ENCODE measurements around the gene VIPR1. TPM values are rescaled to one million over a fixed set of nuclear protein-coding genes. Genes with fewer than 3 reads are reported as not detected.

VIPR1 gene
- total and polyA plus RNA-seq, 2 donors (not counting 1 experiment from before 2014, with no cell fraction given), result 0.11 TPM; not detected in 1

DNA sequence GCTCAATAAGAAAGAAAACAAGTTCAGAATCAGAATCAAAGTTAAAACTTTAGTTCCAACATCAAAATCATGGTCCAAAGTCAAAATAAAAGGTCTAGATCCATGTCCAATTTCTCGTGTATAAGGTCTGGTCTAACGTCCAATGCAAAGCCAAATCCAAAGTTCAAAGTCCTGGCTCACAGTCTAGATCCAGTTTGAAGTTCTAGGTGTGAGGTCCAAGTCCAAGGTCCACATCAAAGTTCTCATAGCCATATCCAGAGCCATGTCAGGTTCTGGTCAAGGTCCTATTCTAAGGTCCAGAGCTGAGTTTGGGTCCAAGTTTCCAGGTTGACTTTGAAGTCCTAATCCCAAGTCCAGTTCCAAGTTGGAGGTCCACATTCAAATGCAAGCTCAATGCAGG, 40.7 kb upstream of the VIPR1 start:
- Histone ChIP-seq H3K9ac (ENCODE audit: insufficient read depth, low read length) (no peak overlapping the region), H3K4me2 (ENCODE audit: extremely low read depth, insufficient read depth, low read length) (no peak overlapping the region), H3K27ac (ENCODE audit: insufficient read depth, low read length) (no peak overlapping the region), H3K9me3 (ENCODE audit: control insufficient read depth, insufficient read depth, low read depth, low read length) (no peaks in the 10 kb centered on the region), H3K79me2 (ENCODE audit: control insufficient read depth, insufficient read depth, low read length) (no peaks in the 10 kb centered on the region), H3K4me3 (replicated peaks in 1 of 4; ENCODE audit: control extremely low read depth in 1 of 4, insufficient read depth in 1 of 4, low read depth in 3 of 4, low read length in 4 of 4) (no peak overlapping the region), H2AFZ (ENCODE audit: low read length) (no peak overlapping the region), H4K20me1 (ENCODE audit: control insufficient read depth, extremely low read depth, insufficient read depth, low read length) (no peaks in the 10 kb centered on the region), H3K4me1 (ENCODE audit: control insufficient read depth, extremely low read depth, insufficient read depth, low read length) (no peaks in the 10 kb centered on the region), H3K36me3 (ENCODE audit: control insufficient read depth, insufficient read depth, low read length) (no peaks in the 10 kb centered on the region), H3K27me3 (ENCODE audit: control insufficient read depth, insufficient read depth, low read length) (no peaks in the 10 kb centered on the region)
- TF ChIP-seq, protein P1, sequence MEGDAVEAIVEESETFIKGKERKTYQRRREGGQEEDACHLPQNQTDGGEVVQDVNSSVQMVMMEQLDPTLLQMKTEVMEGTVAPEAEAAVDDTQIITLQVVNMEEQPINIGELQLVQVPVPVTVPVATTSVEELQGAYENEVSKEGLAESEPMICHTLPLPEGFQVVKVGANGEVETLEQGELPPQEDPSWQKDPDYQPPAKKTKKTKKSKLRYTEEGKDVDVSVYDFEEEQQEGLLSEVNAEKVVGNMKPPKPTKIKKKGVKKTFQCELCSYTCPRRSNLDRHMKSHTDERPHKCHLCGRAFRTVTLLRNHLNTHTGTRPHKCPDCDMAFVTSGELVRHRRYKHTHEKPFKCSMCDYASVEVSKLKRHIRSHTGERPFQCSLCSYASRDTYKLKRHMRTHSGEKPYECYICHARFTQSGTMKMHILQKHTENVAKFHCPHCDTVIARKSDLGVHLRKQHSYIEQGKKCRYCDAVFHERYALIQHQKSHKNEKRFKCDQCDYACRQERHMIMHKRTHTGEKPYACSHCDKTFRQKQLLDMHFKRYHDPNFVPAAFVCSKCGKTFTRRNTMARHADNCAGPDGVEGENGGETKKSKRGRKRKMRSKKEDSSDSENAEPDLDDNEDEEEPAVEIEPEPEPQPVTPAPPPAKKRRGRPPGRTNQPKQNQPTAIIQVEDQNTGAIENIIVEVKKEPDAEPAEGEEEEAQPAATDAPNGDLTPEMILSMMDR (conservative IDR thresholded peaks at IDR 0.05 in 1 of 2, IDR thresholded peaks at IDR 0.05 in 1 of 2; ENCODE audit: low read depth in 1 of 2, low read length in 2 of 2), result no peak
- no peak for TF ChIP-seq EZH2 (IDR thresholded peaks at IDR 0.05; ENCODE audit: low read length, missing control alignments)
- DNase-seq (ENCODE audit: low read depth in 2 of 2), result no peak

GRCh38 chr3:42463093-42463492, 39.4 kb upstream of the VIPR1 start:
- Histone ChIP-seq H4K20me1 (ENCODE audit: control insufficient read depth, extremely low read depth, insufficient read depth, low read length) (no peaks in the 10 kb centered on the region), H3K4me1 (ENCODE audit: control insufficient read depth, extremely low read depth, insufficient read depth, low read length) (no peaks in the 10 kb centered on the region), H3K4me3 (replicated peaks in 1 of 4; ENCODE audit: control extremely low read depth in 1 of 4, insufficient read depth in 1 of 4, low read depth in 3 of 4, low read length in 4 of 4) (no peak overlapping the region), H2AFZ (ENCODE audit: low read length) (no peak overlapping the region), H3K4me2 (ENCODE audit: extremely low read depth, insufficient read depth, low read length) (no peak overlapping the region), H3K9me3 (ENCODE audit: control insufficient read depth, insufficient read depth, low read depth, low read length) (no peaks in the 10 kb centered on the region), H3K27ac (ENCODE audit: insufficient read depth, low read length) (no peak overlapping the region), H3K9ac (ENCODE audit: insufficient read depth, low read length) (no peak overlapping the region), H3K27me3 (ENCODE audit: control insufficient read depth, insufficient read depth, low read length) (no peaks in the 10 kb centered on the region), H3K36me3 (ENCODE audit: control insufficient read depth, insufficient read depth, low read length) (no peaks in the 10 kb centered on the region), H3K79me2 (ENCODE audit: control insufficient read depth, insufficient read depth, low read length) (no peaks in the 10 kb centered on the region)
- DNase-seq (ENCODE audit: low read depth in 2 of 2), result no peak
- TF ChIP-seq, protein P1 (conservative IDR thresholded peaks at IDR 0.05 in 1 of 2, IDR thresholded peaks at IDR 0.05 in 1 of 2; ENCODE audit: low read depth in 1 of 2, low read length in 2 of 2), result no peak
- TF ChIP-seq EZH2 (IDR thresholded peaks at IDR 0.05; ENCODE audit: low read length, missing control alignments), result no peak

DNA sequence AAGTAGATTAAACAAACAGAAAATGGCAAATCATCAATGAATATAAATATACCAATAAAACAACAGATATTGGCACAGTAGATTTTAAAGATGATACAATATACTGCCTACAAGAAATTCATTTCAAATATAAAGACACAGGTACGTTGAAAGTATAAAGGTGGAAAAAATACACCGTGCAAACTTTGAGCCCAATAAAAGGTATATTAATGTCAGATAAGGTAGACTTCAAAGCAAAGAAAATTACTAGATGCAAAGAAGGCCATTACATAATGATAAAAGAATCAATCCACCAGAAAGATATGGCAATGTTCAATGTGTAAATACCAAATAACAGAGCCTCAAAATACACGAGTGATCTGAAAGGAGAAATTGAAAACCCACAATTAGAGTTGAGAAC, 34.3 kb upstream of the VIPR1 start:
- H3K4me3 ChIP-seq (replicated peaks in 1 of 4; ENCODE audit: control extremely low read depth in 1 of 4, insufficient read depth in 1 of 4, low read depth in 3 of 4, low read length in 4 of 4), result no peak overlapping the region
- H3K27ac ChIP-seq (ENCODE audit: insufficient read depth, low read length), result no peak overlapping the region
- TF ChIP-seq EZH2 (IDR thresholded peaks at IDR 0.05; ENCODE audit: low read length, missing control alignments), result no peak
- TF ChIP-seq, protein P1 (conservative IDR thresholded peaks at IDR 0.05 in 1 of 2, IDR thresholded peaks at IDR 0.05 in 1 of 2; ENCODE audit: low read depth in 1 of 2, low read length in 2 of 2), result no peak
- no peak overlapping the region for H3K4me2 ChIP-seq (ENCODE audit: extremely low read depth, insufficient read depth, low read length)
- no peak overlapping the region for H2AFZ ChIP-seq (ENCODE audit: low read length)
- no peaks in the 10 kb centered on the region for H3K36me3 ChIP-seq (ENCODE audit: control insufficient read depth, insufficient read depth, low read length)
- H3K9ac ChIP-seq (ENCODE audit: insufficient read depth, low read length), result no peak overlapping the region
- H4K20me1 ChIP-seq (ENCODE audit: control insufficient read depth, extremely low read depth, insufficient read depth, low read length), result no peaks in the 10 kb centered on the region
- DNase-seq (ENCODE audit: low read depth in 2 of 2), result no peak
- H3K9me3 ChIP-seq (ENCODE audit: control insufficient read depth, insufficient read depth, low read depth, low read length), result no peaks in the 10 kb centered on the region
- H3K79me2 ChIP-seq (ENCODE audit: control insufficient read depth, insufficient read depth, low read length), result no peaks in the 10 kb centered on the region
- no peaks in the 10 kb centered on the region for H3K4me1 ChIP-seq (ENCODE audit: control insufficient read depth, extremely low read depth, insufficient read depth, low read length)
- no peaks in the 10 kb centered on the region for H3K27me3 ChIP-seq (ENCODE audit: control insufficient read depth, insufficient read depth, low read length)
